GM19043 (cell line): ENCODE measurements around the gene GRK3.
"Not testable (repeated sequence)": the region's sequence is repeated elsewhere in the genome, so short reads cannot be mapped to it uniquely, and the experiment has no call there.

Experiments used
- ATAC-seq: cut with Tn5 transposase; IDR thresholded peaks from one replicate; pipeline ENCODE4 v1.9.1; 2021; ENCODE audit warnings: low read depth; ENCODE audit not compliant: unreplicated experiment

GRK3 gene

DNA sequence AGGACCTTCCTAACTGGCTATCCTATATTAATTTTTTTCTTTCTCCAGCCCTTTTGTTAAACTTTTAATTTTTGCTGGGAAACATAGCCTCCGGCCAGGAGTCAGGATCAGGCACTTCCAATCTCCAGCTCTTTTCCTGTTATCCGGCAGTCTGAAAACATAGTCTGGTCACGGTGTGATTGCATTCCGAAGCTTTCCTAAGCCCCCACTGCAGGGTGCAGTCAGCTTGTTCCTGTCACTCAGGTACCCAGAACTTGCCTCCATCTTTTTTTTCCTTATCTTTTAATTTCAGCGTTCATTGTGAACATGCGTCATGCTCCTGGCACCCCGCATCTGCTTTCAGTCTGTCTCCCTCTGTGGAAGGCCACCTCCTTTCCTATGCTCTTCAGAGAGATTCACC lies 59.4 kb downstream of the GRK3 start:
- ATAC-seq = no peak

DNA sequence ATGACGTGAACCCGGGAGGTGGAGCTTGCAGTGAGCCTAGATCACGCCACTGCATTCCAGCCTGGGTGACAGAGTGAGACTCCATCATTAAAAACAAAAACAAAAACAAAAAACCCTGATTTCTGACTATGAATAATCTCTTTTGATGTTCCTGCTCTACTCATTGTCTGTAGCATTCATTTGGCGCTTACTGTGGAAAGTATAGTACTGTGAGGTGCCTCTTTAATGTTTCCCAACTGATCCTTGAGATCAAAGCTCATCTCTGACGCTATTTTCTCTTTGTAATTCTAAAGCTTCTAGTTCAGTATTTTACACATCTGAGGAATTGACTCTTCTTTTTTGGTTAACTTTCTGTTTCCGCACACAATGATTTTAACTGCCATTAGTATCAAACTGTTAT lies 60.0 kb downstream of the GRK3 start:
- ATAC-seq = no peak

DNA sequence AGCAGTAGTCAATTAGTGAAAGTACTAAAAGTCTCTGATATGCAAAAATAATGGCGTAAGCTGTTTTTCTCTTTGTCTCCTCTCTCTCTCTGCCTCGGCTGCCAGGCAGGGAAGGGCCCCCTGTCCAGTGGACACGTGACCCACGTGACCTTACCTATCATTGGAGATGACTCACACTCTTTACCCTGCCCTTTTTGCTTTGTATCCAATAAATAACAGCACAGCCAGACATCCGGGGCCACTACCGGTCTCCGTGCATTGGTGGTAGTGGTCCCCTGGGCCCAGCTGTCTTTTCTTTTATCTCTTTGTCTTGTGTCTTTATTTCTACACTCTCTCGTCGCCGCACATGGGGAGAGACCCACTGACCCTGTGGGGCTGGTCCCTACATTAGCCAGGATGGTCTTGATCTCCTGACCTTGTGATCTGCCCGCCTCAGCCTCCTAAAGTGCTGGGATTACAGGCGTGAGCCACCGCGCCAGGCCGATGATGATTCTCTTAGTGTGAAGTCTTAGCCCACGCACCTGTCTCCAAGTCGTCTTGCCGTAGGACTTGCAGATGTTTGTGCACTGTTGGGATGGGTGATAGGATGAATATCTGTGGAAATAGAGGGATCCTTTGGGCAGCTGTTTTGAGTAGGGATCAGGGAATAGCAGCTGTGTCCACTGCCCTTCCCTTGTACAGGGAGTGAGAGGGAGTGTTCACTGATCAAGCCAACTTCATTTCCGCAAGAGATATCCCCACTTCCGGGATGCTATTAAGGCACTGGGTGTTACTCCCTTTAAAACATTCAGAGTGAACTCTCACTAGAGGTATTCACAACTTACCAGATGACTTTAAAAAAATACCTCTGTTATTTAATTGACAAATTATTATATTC lies 61.5 kb downstream of the GRK3 start:
- not testable (repeated sequence) for ATAC-seq

DNA sequence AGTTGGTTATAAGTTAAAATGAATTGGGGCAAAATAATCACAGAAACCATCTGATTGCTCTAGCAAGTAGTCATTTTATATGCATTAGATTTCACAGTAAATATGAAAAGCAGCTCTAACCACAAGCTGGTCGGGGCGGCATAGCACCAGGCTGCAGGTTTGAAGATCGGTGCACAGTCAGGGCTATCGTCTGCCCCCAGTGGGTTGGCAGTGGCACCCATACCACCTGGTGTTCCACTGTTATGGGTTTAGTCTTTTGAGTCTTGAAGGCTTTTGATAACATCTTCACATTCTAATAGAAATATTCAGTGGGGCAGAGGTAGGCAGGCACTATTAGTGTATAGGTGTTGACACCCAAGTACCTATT lies 62.1 kb downstream of the GRK3 start:
- no peak for ATAC-seq

DNA sequence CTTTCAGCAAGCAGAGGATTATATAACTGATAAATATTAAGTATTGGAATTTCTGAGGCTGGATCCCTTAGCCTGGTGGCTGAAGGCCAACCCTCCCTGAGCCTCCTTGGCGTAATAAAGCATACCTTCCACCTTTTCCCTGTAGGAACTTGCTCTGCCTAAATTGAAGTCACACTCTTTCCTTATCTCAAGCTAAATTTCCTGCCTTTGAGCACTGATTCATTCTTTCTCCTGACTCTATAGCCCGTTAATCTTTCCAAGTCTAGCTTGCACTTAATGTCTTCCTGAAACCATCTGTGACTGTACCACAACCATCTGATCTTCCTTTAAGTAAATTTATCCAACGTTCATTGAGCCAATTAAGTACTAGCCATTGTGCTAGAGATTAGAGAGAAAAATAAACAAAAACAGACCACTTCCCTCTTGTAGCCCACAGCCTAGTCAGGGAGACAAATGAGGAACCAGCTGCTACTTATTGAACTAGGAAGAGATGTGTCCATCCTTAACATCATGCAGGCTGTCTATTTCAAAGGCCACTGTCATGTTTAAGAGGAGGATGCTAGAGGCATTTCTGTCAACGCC lies 62.9 kb downstream of the GRK3 start:
- ATAC-seq = no peak

DNA sequence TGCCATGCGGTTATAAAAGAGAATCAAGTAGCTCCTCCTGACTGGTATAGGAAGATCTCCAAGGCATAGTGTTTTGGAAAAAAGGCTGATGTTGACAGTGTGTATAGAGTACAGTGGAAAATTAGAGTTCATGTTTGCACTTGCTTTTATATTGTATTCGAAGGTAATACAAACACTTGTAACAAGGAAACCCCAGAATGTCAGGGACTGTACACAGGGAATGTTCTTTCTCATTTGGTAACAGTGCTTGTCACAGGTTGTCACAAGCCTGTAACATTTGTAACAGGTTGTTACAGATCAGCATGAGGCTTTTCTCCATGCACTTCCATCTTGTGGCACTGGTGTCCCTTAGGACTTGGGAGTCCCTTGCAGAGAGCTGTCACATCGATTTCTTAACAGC lies 64.0 kb downstream of the GRK3 start:
- no peak for ATAC-seq

DNA sequence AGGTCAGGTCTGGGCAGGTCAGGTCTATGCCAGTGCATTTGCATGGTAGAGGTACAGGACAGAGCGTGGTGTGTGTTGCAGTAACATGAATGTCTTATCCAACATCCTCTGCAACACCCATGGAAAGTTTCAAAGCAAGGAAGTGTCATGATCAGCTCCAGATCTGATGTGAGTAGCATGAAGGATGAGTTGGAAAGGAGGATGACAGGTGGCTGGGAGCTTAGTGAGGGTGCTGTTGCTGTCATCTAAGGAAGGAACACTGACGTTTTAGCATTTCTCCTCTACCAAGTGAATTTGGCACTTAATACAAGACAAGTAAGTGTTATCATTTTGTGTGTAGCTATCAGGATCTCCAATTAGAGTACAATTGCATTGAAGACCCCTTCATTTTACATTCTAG lies 65.1 kb downstream of the GRK3 start:
- no peak for ATAC-seq

DNA sequence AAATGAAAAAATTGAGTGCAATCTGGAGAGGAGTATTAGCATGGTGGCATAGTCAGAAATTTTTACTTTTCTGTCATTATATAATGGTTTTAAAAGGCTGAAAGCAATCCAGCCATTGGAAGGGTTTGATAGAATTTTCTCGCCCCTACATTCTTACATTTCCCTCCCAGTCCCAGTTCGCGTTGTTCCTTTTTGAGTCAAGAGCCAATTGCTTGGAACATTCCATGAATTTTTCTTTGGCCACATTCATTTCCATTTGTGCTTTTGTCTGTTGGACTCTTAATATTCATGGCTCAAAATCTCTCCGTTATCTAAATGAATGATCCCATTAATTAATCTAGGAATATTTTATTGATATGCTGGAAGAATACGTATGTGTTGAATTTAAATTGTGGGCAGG lies 66.0 kb downstream of the GRK3 start:
- no peak for ATAC-seq

DNA sequence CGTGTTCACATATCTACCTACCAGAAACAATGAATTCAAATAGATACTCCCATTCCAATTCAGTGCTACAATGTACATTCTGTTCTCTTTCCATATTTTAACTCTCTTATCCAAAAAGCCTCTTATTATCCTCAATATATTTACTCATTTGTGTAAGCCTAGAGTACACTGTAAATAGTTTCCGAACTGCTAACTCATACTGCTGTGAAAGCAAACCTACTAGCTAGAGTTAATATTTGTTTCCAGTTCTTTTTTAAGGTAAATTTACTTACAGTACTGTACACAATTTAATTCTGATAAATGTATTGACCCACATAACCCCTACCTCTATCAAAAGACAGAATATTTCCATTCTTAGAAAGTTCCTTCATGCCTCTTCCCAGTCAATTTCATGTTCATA lies 71.8 kb downstream of the GRK3 start:
- no peak for ATAC-seq

DNA sequence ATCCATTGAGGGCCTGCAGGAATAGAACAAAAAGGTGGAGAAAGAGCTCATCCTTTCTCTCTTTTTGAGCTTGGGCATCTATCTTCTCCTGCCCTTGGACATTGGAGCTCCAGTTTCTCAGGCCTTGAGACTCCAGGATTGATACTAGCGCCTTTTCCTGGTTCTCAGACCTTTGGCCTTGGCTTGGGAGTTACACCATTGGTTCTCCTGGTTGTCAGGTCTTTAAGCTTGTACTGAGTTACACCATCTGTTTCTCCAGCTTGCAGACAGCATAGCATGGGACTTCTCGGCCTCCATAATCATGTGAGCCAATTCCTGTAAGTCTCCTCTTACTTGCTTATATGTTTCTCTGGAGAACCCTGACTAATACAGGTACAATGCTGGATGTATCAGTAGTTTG lies 72.6 kb downstream of the GRK3 start:
- ATAC-seq = no peak

DNA sequence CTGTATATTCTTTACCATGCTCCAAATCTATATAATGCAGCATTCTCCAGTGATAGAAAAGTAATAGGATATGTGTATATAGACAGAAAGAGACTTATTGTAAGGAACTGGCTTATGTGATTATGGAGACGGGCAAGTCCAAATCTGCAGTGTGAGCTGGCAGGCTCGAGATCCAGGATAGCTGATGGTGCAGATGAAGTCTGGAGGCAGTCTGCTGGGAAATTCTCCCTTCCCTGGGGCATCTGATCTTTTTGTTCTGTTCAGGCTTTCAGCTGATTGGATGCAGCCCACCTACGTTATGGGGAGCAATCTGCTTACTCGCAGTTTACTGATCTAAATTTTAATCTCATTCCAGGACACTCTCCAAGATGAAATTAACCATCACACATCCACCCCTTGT lies 73.2 kb downstream of the GRK3 start:
- ATAC-seq = no peak

DNA sequence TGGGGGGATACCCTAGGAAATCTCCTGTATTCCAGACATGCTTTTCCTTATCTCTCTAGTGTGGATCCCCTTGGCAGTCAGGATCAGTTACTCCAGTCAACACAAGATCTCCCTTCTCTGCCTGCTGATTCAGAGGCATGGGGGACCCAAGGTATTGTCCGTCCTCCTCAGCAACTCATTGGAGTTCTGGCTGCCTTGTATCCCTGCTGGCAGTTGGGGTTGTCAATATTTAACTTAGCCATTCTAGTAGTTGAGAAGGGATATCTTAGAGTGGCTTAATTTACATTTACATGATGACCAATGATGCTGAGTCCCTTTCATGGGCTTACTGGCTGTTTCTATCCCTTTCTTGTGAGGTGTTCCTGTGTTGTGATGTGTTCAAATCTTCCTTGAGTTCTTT lies 74.2 kb downstream of the GRK3 start:
- no peak for ATAC-seq

DNA sequence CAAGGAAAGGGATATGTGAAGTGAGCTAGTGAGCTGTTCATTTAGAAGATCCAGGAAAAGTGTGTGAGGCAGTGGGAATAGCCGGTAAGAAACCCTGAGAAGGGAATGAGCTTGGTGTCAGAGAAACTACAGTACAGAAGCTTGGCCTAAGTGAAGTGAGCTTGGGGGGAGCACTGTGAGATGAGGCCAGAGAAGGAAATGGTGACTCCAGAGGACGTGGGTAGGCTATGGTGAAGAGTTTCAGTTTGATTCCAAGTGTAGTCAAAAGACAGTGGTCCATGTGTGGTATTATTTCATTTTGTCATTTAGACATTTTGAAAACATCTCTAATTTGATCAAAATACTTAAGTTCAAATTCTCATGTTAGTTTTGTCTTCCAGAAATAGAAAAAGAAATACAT lies 77.2 kb downstream of the GRK3 start:
- ATAC-seq = no peak

DNA sequence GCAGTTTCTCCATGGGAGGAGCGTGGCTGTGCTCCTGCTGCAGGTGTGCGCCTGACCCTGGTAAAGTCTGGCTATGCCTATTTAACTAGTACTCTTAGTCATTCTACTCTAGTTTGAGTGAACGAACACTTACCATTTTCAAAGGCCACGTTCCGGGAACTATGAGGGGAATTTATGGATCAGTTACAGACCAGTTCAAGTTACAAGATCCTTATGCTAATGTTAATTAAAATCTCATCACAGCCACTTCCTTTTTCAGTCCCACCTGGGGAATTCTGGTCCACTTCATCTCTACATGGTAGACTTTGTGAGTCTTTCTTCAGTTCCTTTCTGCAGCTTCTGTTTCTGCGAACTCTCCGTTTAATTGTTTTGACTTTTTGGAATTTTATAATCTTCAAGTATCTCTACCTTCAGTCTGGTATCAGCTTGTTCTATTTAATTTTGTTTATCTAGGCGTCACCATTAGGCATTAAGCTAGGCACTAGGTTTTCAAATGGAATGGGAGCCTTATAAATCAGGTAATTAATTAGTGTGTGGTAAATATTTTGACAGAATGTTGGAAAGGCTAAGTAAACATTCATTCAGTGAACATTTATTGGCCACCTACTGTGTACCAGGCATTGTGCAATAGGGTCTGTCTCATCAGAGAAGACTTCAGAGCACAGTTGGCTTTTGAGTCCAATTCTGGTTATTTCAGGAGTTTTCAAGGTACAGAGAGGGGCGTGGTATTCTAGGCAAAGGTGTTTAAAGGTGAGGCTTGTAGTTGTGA lies 78.9 kb downstream of the GRK3 start:
- no peak for ATAC-seq

DNA sequence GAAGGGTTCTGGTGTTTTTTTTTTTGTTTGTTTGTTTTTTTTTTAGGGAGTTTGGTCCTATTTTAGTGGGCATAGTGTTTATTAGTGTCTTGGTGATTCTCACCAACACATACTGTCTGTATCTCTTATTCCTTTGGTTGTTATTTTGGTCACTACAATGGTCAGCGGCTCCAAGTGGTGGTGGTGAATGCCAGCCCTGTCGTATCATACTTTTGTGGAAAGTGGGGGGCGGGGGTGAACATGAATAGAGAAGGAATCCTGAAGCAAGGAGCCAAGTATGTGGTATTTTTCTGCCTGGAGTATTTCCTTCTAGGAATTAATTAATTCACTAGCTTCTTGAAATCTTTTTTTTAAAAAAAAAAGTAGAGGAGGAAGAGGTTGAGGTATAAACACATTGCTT lies 79.6 kb downstream of the GRK3 start:
- ATAC-seq = no peak

DNA sequence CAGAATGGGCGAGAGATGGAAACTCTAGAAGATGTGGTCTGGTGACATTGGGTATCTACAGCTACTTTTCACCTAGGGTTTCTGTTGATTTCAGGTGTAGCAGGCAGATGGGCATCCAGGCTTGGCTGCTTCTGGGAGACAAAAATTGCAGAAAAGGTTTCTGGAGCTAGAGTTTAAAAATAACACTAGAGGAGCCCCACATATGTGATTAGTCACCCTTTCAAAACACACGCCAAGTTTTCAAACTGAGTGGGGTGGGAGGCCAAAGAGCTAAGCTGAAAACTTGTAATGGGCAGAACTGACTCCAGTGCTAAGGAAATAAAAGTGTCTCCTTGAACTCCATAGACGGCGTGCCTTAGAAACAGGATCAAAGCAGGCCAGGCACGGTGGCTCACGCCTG lies 80.8 kb downstream of the GRK3 start:
- ATAC-seq = no peak

DNA sequence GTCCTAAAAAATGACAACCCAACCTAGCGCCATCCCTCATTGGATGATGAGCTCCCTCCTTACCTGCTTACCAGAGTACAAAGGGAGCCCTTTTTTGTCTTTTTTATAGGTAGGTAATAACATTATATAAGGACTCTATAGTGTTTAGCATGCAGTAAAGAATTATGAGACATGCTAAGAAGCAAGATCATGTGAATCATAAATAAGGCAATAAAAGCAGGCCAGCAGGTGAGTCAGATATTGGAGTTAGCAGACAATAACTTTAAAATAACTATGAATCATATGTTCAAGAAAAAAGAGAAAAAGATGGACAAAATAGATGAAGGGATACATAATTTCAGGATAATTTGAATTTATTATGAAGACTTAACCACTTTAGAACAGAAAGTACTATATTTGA lies 81.5 kb downstream of the GRK3 start:
- ATAC-seq = no peak

DNA sequence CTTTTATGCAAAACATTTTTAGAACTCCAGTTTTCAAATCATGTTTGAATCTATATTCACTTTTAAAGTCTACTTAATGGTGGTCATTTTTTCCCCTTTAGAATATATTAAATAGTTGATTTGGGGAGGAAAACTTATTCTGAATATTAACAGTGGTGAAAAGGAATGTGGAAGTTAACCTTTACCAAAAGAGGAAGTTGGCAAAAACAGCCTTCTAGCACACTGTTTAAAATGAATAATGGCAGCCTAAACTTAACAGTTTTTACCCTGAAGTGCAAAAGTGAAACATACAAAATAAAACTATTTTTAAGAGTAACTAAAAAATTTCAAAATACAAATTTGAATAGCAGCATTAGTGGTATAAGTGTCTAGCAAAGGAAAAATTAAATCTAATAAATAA lies 86.4 kb downstream of the GRK3 start:
- ATAC-seq = no peak

DNA sequence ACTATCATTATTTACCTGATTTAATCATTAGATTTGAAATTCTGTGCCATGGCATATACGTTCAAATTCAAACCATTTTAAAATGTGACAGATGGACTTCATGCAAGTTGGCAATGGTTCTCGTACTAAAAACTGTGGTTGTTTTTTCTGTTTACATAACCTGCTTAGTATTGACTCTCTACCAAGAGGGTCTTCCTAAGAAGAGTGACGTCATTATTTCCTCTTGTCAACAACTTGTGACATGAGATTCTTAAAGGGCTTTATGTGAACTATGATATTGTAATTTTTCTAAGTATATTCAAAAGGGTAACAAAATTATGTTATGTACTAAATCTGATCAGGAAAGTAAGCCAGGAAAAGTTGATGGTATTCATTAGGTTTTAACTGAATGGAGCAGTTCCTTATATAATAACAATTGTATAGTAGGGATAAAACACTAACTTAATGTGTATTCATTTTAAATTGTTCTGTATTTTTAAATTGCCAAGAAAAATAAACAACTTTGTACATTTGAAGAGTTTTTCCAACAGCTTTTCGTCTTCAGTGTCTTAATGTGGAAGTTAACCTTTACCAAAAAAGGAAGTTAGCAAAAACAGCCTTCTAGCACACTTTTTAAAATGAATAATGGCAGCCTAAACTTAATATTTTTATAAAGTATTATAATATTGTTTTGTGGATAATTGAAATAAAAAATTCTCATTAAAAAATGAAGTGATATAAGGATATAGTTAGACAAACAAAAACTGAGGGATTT lies 87.0 kb downstream of the GRK3 start:
- ATAC-seq = no peak

DNA sequence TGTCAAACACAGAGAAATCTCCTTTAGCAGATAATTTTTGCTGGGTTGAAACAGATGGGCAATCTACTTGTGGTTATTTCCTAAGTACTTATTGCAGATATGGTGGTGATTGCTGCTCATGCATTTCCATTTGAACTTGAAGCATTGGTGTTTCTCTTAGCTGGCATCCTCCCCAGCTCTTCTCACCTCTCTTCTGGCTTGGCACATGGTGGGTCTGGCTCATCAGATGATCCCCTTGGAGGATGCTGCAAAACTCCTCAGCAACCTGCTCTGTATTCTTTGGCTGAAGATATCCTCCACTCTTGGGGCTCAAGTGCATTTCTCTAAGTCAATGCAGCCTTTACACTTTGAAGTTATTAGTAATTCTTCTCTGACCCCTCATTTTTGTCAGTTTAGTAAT lies 90.2 kb downstream of the GRK3 start:
- ATAC-seq = no peak

DNA sequence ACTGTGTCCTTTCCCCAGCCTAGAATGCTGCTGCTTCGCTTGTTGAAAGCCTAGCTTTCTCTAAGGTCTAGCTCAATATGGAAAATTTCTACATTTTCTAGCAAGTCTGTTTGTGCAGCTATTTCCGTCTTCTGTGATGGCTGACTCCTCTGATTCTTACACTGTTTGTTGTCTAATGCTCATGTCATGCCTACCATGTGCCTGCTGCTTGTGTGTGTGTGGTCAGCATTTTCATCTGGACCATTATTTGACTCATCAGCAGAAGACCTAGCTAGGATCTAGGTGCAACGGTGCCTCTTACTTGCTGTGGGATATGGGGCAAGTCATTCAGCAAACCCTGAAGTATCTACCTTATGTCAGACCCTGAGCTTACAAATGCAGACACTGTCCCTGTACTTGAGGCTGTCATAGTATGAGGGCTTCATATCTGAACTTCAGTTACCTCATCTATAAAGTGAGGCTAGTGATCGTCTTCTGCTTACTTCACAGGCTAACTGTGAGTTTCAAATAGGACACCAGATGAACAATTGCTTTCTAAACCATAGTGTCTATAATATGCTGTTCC lies 91.0 kb downstream of the GRK3 start:
- ATAC-seq = no peak
